ENCODE data around the gene BARX1.
"Not testable (repeated sequence)": the region's sequence is repeated elsewhere in the genome, so short reads cannot be mapped to it uniquely, and the experiment has no call there.

The BARX1 gene

DNA sequence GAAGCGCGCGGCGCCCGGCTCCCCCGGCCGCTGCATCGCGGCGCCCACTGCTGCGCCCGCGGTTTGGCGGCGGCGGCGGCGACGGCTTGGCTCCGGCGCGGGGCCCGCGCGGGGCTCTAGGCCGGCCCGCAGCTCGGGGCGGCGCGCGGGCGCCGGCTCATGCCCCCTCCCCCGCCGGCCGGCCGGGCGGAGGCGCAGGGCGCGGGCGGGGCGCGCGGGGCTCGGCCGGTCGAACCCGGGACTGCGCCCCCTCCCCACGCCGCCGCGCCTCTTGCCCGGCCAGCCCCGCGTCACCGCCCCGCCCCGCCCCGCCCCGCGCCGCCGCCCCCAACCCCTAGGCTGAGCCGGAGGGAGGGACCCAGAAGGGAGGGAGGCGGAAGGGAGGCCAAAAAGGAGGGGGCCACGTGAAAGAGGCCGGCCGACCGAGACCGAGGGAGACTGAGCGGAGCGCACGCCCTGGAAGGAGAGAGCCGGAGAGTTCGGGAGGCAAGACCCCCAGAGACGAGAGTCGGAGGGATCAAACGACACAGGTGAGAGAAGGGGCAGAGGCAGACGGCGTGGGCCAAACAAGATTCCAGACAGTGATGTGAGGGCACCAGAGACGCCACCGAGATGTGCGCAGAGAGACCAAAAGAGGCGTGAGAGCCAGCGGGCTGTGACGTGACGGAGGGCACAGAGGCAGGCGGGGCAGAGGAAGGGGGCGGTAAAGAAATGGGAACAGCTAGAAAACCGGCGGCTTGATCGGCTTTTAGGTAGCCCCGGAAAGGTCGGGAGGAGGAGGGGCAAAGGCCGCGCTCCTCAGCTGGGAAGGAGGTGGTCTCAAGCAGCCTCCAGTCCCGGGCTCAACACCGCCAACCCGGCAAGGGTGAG lies at the start of gene BARX1:
BARX1 (minus strand) TSS at position 245 of the 870 bp plus-strand sequence; CDS start at position 36, 209 bp downstream.
- DNase-seq = no peak

- peak; percentile 14 for DNase-seq
These were observed 47.4 kb upstream of the BARX1 start for GRCh38 chr9:94002316-94003140.

GRCh38 chr9:93996863-93997262 lies 41.7 kb upstream of the BARX1 start:
- DNase-seq = no peak

GRCh38 chr9:93996367-93996766 lies 41.2 kb upstream of the BARX1 start:
- DNase-seq = no peak

DNA sequence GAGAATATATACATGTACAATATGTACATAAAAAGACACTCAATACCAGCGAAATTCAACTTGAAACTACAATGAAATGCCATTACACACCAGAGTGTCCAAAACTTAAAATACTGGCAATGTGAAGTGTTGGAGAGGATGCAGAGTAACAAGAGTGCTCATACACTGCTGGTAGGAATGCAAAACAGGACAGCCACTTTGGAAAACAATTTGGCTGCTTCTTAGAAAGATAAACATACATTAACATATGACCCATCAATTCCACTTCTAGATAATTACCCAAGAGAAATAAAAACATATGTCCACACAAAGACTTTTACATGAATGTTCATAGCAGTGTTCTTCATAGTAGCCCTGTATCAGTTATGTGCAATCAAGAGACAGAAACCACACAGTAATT lies 39.4 kb upstream of the BARX1 start:
- no peak for DNase-seq

GRCh38 chr9:93994132-93994531 lies 39.0 kb upstream of the BARX1 start:
- no peak for DNase-seq

DNA sequence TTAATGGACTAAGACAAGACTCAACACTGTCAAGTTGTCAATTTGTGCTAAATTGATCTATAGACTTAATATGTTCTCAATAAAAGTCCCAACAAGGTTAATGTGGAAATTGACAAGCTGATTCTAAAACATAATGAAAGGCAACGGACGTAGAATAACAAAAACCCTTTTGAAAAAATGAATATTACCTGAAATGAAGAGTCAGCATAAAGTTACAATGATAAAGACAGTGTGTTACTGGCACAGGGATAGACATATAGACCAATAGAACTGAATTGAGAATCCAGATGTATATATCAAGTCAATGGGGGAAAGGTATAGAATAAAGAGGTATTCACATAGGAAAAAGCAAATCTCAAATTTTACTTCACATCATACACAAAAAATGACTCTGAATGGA lies 37.7 kb upstream of the BARX1 start:
- DNase-seq = no peak

DNA sequence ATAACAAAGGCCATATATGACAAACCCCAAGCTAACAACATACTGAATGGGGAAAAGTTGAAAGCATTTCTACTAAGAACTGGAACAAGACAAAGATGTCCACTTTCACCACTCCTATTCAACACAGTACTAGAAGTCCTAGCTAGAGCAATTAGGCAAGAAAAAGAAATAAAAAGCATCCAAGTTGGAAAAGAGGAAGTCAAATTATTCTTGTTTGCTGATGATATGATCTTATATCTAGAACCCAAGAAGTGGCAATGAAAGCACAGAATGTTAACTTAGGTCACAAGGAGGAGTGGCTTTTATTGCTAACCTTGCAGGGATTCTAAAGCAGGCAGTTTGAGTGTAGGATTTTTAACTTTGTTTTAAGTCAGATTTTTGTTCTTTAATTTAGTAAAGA lies 35.3 kb upstream of the BARX1 start:
- DNase-seq = no peak

DNA sequence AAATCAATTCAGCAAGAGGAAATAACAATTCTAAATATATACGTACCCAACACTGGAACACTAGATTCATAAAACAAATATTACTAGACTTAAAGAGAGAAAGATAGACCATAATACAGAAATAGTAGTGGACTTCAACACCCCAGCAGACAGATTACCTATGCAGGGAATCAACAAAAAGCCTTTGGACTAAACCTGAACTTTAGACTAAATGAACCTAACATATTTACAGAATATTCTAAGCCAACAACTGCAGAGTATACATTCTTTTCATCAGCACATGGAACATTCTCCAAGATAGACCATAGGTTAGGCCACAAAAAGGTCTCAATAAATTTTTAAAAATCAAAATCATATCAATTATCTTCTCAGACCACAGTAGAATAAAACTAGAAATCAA lies 32.9 kb upstream of the BARX1 start:
- DNase-seq = no peak

- DNase-seq = no peak
These were observed 29.7 kb upstream of the BARX1 start for GRCh38 chr9:93984860-93985259.

- DNase-seq = no peak
These were observed 28.7 kb upstream of the BARX1 start for GRCh38 chr9:93983875-93984274.

DNA sequence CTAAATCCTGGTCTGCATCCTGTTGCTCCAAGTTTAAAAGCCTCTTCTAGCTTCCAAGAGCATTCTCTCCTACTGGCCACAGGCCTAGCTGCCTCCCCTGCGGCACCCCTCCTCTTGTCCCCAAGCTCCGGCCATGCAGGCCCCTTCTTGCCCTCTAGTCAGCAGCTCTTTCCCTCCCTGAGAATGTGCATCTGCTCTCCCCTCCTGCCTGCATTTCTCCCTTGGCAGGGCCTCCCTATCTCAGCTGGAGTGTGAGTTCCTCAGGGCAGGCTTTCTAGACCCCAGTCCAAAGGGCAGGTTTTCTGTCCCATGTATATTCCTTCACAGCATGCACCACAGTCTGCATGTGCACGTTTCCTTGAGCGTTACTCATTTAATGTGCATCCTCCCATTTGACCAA lies 24.6 kb upstream of the BARX1 start:
- DNase-seq = no peak

DNA sequence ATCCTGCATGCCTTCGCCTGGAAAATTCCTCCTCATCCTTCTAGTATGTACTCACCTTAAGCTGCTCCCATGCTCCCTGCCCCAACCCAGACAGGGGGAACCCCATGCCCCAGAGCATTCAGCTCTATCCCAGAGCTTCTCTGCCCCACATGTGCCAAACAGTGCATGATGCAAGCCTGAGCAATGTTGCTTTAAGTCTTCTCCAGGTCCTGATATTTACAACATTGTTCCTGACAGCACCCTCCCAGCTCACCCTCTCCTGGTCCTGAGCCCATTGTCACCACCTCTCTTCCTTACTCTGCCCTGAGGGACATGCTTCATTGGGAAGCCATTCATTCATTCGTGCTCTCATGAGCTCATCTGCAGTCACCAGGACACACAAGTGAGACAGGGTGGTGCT lies 23.4 kb upstream of the BARX1 start:
- no peak for DNase-seq

DNA sequence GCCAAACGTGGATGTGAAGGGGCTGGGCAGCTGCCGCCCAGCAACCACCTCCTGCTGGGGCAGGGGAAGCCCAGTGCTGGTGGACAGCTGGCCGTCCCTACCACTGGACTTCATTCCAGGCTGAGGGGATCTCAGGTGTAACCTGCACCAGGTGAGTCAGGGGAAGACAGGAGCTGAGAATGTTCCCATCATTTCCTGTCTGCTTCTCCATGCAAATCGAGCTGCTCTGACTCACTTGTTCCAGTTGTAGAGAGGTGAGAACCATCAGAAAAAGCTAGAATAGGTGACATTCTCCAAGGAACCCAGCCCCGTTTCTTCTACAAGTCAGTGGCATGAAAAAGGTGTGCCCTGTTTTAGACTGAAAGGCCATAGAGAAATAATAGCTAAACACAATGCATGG lies 21.8 kb upstream of the BARX1 start:
- DNase-seq = no peak

DNA sequence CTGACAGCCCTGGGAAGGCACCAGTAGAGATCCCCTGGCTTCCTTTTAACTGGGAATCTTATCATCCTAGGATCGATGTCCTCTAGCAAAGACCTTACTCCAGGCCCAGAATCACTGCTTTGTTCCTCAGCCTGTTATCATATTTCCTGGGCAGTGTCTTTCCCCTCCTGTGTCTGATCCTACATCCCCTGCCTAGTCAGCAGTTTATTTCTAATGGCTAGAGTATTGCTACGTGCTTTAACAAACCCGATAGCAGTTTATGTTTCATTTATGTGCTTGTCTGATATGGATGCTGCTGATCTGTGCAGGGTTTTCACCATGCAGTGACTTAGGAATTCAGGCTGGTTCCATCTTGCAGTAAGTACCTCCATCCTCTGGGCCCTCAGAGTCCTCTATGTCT lies 20.9 kb upstream of the BARX1 start:
- no peak for DNase-seq

DNA sequence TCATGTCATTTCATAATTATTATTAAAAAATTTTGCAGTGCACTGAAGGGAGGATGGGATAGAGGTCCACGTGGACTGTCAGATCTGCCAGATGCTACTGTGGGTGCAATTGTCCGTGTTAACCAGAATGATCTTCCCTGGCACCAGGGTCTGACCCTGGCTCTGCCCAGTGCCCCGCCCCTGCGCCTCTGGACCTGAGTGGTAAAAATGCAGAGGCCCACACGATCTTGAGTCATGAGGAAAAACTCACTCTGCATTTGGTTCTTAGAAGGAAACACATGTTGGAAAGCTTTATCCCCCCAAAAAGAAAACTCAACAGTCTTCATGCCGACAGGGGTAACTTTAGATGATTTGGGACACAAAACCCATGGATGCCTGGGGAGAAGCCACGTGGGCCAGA lies 20.1 kb upstream of the BARX1 start:
- DNase-seq = no peak

DNA sequence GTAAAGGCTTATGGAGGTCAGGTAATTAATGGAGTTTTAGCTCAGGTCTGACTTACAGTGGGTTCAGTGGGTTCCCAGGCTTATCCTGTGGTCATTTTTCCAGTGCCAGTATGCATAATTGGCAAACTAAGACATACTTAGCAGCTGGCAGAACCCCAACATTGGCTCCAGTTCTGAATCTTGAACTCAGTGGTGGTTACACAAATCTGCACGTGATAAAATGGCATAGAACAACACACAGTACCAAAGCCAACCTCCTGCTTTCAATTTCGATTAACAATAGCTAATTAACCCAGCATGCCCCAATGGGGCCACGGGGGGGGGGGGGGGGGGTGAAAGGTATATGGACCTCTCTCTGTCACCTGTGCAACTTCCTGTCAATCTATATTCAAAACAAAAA lies 19.0 kb upstream of the BARX1 start:
- DNase-seq = no peak

GRCh38 chr9:93972655-93973054 lies 17.5 kb upstream of the BARX1 start:
- DNase-seq = not testable (repeated sequence)

- no peak for DNase-seq
These were observed 14.1 kb upstream of the BARX1 start for GRCh38 chr9:93969328-93969661.

GRCh38 chr9:93968451-93969327 lies 13.5 kb upstream of the BARX1 start:
- no peak for DNase-seq

DNA sequence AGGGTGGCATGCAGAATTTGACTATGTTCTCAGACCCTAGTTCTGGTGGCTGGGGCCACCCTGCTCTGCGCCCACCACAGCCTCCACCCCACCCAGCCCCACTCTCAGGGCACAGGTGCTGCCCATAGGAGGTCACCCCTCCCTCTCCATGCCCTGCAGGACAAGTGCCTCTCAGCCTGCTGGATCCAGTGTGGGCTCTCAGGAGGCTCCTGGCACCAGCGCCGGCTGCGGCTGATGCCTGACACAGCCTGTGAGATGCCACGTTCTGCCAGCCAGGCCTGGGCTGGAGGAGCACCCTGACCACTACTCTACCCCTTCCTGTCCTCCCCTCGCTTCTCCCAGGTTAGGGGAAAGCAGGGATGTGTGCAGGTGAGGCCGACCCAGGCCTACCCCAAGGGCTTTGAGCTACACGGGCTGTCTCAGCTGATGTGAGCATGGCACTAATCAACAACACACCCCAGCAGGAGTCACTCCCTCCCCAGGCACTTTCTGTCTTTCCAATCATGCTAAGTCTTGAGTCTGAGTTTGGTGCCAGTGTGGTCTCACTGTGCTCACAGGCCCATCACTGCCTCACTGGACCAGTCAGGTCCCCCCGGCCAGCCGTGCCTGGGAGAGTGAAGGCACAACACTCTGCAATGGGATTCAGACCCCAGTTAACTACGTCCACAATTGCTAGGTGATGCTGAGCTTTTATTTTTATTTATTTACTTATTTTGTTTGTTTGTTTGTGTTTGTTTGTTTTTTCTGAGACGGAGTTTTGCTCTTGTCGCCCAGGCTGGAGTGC lies 12.1 kb upstream of the BARX1 start:
- DNase-seq = no peak

- no peak for DNase-seq
These were observed 10.8 kb upstream of the BARX1 start for GRCh38 chr9:93965830-93966577.
